PC-9 (cell line): ENCODE measurements around the gene ZDBF2. TPM values are rescaled to one million over a fixed set of nuclear protein-coding genes. Genes with fewer than 3 reads are reported as not detected.

Source experiments
- BruUV-seq: library from RNA; stranded (reverse); fragments of 400-500 nt; replicated peaks from 2 replicates; lab custom pipeline; 2021; lab: Mats Ljungman, UMichigan
- CTCF ChIA-PET: fragments of 300-600 bp; sonication (Branson Sonifier 250); formaldehyde crosslinking; loops from one replicate; lab custom pipeline; 2022; ENCODE audit warnings: antibody characterized with exemption; lab: Charles Lee
- POLR2A ChIA-PET: fragments of 300-600 bp; sonication (Branson Sonifier 250); formaldehyde crosslinking; loops from one replicate; lab custom pipeline; 2022; ENCODE audit warnings: antibody characterized with exemption; ENCODE audit not compliant: unreplicated experiment; lab: Charles Lee
- DNase-seq, 2 experiments: peaks; one replicate each; pipeline versions ENCODE4 v3.0.0 to v3.0.0-alpha.2; 2015 to 2022; ENCODE audit warnings: mixed read lengths in 1 of 2
- H2AFZ ChIP-seq: fragments of 200-600 bp; sonication (generic); 2 replicates; pipeline ENCODE4 v1.8.1; 2017; ENCODE audit warnings: antibody characterized with exemption
- H3F3A ChIP-seq: fragments of 200-600 bp; sonication (generic); 2 replicates; pipeline ENCODE4 v1.8.1; 2017; ENCODE audit warnings: antibody characterized with exemption, mild to moderate bottlenecking, low read depth; ENCODE audit not compliant: insufficient read depth
- H3K27ac ChIP-seq: fragments of 200-600 bp; sonication (generic); 2 replicates; pipeline ENCODE4 v1.6.1; 2016; ENCODE audit warnings: mixed run types
- H3K27me3 ChIP-seq: fragments of 200-600 bp; sonication (generic); 2 replicates; pipeline ENCODE4 v1.6.1; 2016; ENCODE audit warnings: low read depth, mixed run types; ENCODE audit not compliant: insufficient read depth
- H3K36me3 ChIP-seq: fragments of 200-600 bp; sonication (generic); 2 replicates; pipeline ENCODE4 v1.6.1; 2016; ENCODE audit warnings: low read depth, mixed run types
- H3K4me1 ChIP-seq: fragments of 200-600 bp; sonication (generic); replicated peaks from 2 replicates; pipeline ENCODE4 v1.6.1; 2016; ENCODE audit warnings: mixed run types; ENCODE audit not compliant: insufficient read depth
- H3K4me2 ChIP-seq: fragments of 200-600 bp; sonication (generic); 2 replicates; pipeline ENCODE4 v1.6.1; 2017; ENCODE audit warnings: mixed run types
- H3K4me3 ChIP-seq: fragments of 200-600 bp; sonication (generic); 2 replicates; pipeline ENCODE4 v1.6.1; 2016; ENCODE audit warnings: mixed run types
- H3K79me2 ChIP-seq: fragments of 200-600 bp; sonication (generic); 2 replicates; pipeline ENCODE4 v1.6.1; 2017; ENCODE audit warnings: low read depth, mixed run types
- H3K9me2 ChIP-seq: fragments of 200-600 bp; sonication (generic); 2 replicates; pipeline ENCODE4 v1.8.1; 2017; ENCODE audit warnings: mild to moderate bottlenecking; ENCODE audit not compliant: insufficient read depth
- H3K9me3 ChIP-seq: fragments of 200-600 bp; sonication (generic); 2 replicates; pipeline ENCODE4 v1.8.1; 2016; ENCODE audit warnings: low read depth; ENCODE audit not compliant: insufficient read depth
- H4K20me1 ChIP-seq: fragments of 200-600 bp; sonication (generic); 2 replicates; pipeline ENCODE4 v1.8.1; 2017; ENCODE audit not compliant: insufficient read depth
- EZH2 ChIP-seq: fragments of 200-600 bp; sonication (generic); IDR thresholded peaks from 2 replicates; pipeline ENCODE4 v1.8.0; 2017; ENCODE audit warnings: antibody characterized with exemption, low read depth
- intact Hi-C: fragments of 100-400 bp; cut with micrococcal nuclease; formaldehyde crosslinking; loops from one replicate; pipeline ENCODE4 v1.10.0; 2022; ENCODE audit not compliant: unreplicated experiment
- total RNA-seq: library from RNA; stranded (reverse); gene quantifications from 2 replicates; pipeline ENCODE4 v1.2.3, GENCODE V29; 2021
- TF ChIP-seq, protein P1 (sequence below): fragments of 200-600 bp; sonication (generic); conservative IDR thresholded peaks from 2 replicates; pipeline ENCODE4 v1.6.1; 2017; ENCODE audit warnings: mixed run types, antibody characterized with exemption, mild to moderate bottlenecking, moderate library complexity

The ZDBF2 gene
- total RNA-seq, 1 experiment from 2014 or later: 21.5 TPM

DNA sequence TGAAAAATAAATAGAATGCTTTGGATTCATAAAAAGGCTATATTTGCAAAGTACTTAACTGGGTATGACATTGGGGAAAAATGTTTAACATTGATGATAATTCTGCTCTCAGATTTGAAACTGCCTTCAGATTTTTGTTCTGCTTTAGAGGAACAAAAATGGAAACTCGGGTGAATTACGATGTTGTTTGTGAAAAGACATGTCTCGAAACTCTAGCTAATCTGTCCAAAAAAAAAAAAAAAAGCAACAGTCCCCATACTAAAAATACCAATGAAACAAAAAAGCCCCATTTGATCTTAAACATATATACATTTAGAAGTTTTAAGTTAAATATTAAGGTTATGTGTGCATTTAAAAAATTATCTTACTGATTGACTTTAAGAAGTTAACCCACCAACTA lies 3.0 kb downstream of the ZDBF2 start:
- Histone ChIP-seq H3K27ac (no peak overlapping the region), H3F3A (no peaks in the 10 kb centered on the region), H3K36me3 (no peaks in the 10 kb centered on the region), H2AFZ (no peak overlapping the region), H3K27me3 (no peaks in the 10 kb centered on the region), H4K20me1 (no peaks in the 10 kb centered on the region), H3K9me2 (no peaks in the 10 kb centered on the region), H3K4me2 (no peak overlapping the region), H3K4me1 (peaks cover 23% of the 10 kb centered on the region), H3K4me3 (no peak overlapping the region), H3K79me2 (peaks cover 38% of the 10 kb centered on the region), H3K9me3 (no peaks in the 10 kb centered on the region)
- no peak for DNase-seq
- no peak for TF ChIP-seq EZH2
- TF ChIP-seq, protein P1, sequence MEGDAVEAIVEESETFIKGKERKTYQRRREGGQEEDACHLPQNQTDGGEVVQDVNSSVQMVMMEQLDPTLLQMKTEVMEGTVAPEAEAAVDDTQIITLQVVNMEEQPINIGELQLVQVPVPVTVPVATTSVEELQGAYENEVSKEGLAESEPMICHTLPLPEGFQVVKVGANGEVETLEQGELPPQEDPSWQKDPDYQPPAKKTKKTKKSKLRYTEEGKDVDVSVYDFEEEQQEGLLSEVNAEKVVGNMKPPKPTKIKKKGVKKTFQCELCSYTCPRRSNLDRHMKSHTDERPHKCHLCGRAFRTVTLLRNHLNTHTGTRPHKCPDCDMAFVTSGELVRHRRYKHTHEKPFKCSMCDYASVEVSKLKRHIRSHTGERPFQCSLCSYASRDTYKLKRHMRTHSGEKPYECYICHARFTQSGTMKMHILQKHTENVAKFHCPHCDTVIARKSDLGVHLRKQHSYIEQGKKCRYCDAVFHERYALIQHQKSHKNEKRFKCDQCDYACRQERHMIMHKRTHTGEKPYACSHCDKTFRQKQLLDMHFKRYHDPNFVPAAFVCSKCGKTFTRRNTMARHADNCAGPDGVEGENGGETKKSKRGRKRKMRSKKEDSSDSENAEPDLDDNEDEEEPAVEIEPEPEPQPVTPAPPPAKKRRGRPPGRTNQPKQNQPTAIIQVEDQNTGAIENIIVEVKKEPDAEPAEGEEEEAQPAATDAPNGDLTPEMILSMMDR: no peak
- ChIA-PET POLR2A (interaction anchor here (0.7 kb wide), 1 partner anchor 51 kb away, joined by 3 read pairs; no protein-coding TSS in a partner anchor), CTCF (interaction anchor here (0.6 kb wide), 1 partner anchor 1761 kb away, joined by 3 read pairs; no protein-coding TSS in a partner anchor)
- intact Hi-C loops: no loop called here
- BruUV-seq: no TSS peak

GRCh38 chr2:206282746-206283145 lies 8.3 kb downstream of the ZDBF2 start:
- ChIA-PET CTCF (no interaction called here), POLR2A (no interaction called here)
- no peaks in the 10 kb centered on the region for H4K20me1 ChIP-seq
- no peaks in the 10 kb centered on the region for H3K9me3 ChIP-seq
- no peak for DNase-seq
- no TSS peak for BruUV-seq
- no peak overlapping the region for H3K27ac ChIP-seq
- no peak overlapping the region for H3K4me2 ChIP-seq
- H3K36me3 ChIP-seq: peaks cover 19% of the 10 kb centered on the region
- H3K4me1 ChIP-seq: no peaks in the 10 kb centered on the region
- H3K9me2 ChIP-seq: no peaks in the 10 kb centered on the region
- no peak overlapping the region for H3K4me3 ChIP-seq
- intact Hi-C loops: no loop called here
- peaks cover 28% of the 10 kb centered on the region for H3K79me2 ChIP-seq
- no peaks in the 10 kb centered on the region for H3K27me3 ChIP-seq
- no peak overlapping the region for H2AFZ ChIP-seq
- no peaks in the 10 kb centered on the region for H3F3A ChIP-seq
- no peak for TF ChIP-seq EZH2
- TF ChIP-seq, protein P1: no peak

- Histone ChIP-seq H3K79me2 (peaks cover 26% of the 10 kb centered on the region), H3K4me3 (no peak overlapping the region), H3F3A (no peaks in the 10 kb centered on the region), H3K27me3 (no peaks in the 10 kb centered on the region), H2AFZ (no peak overlapping the region), H4K20me1 (no peaks in the 10 kb centered on the region), H3K4me2 (no peak overlapping the region), H3K9me2 (no peaks in the 10 kb centered on the region), H3K4me1 (no peaks in the 10 kb centered on the region), H3K36me3 (peaks cover 33% of the 10 kb centered on the region), H3K9me3 (no peaks in the 10 kb centered on the region), H3K27ac (no peak overlapping the region)
- intact Hi-C loops: no loop called here
- TF ChIP-seq EZH2: no peak
- TF ChIP-seq, protein P1: no peak
- no TSS peak for BruUV-seq
- ChIA-PET CTCF (no interaction called here), POLR2A (no interaction called here)
- no peak for DNase-seq
Measured at GRCh38 chr2:206287197-206287596, 12.7 kb downstream of the ZDBF2 start.
